Esophagus squamous epithelium (tissue), 5 donors: Measurements from ENCODE around the gene RAB11FIP5. TPM values are rescaled to one million over a fixed set of nuclear protein-coding genes. Genes with fewer than 3 reads are reported as not detected.
"Not testable (repeated sequence)": the region's sequence is repeated elsewhere in the genome, so short reads cannot be mapped to it uniquely, and the experiment has no call there.

Experiments
- DNase-seq: peaks from one replicate; lab custom pipeline; 2025; lab: John Stamatoyannopoulos, UW
- H3K27ac ChIP-seq, 4 donors: fragments of 200-600 bp; sonication (generic); one replicate each; pipeline ENCODE4 v1.5.1; 2016 to 2019; ENCODE audit warnings: mild to moderate bottlenecking in 1 of 4
- H3K27me3 ChIP-seq, 4 donors: fragments of 200-600 bp; sonication (generic); 1 replicate in 3 of 4; 2 replicates in 1 of 4; pipeline versions ENCODE4 v1.5.1 to v1.6.0; 2017 to 2021; ENCODE audit warnings: antibody characterized with exemption in 1 of 4
- H3K36me3 ChIP-seq, 3 donors: fragments of 200-600 bp; sonication (generic); one replicate each; pipeline ENCODE4 v1.5.1; 2016 to 2019
- H3K4me1 ChIP-seq, 3 donors: fragments of 200-600 bp; sonication (generic); one replicate each; pipeline ENCODE4 v1.5.1; 2017 to 2019
- H3K4me3 ChIP-seq, 4 donors: fragments of 200-600 bp; sonication (generic); 1 replicate in 3 of 4; 2 replicates in 1 of 4; pipeline ENCODE4 v1.5.1; 2016 to 2019; ENCODE audit warnings: mild to moderate bottlenecking in 2 of 4, moderate library complexity in 1 of 4
- H3K9me3 ChIP-seq, 3 donors: fragments of 200-600 bp; sonication (generic); one replicate each; pipeline ENCODE4 v1.5.1; 2016 to 2019
- POLR2A ChIP-seq, 4 donors: fragments of 450-650 bp; IDR thresholded peaks; one replicate each; pipeline ENCODE4 v1.6.1; 2017; ENCODE audit warnings: antibody characterized with exemption in 4 of 4, mild to moderate bottlenecking in 4 of 4, moderate library complexity in 3 of 4
- WGBS, 2 donors: methylation state at CpG; one replicate each; pipeline ENCODE4 v1.1.5; 2018; 5-methylcytosine and 5-hydroxymethylcytosine counted together
- intact Hi-C: fragments of 100-400 bp; cut with DNase I; formaldehyde crosslinking; loops from one replicate; pipeline ENCODE4 v1.15.0; 2022
- total RNA-seq, 4 donors: library from RNA; depleted of rRNA; stranded (reverse); fragments of >200 nt; gene quantifications; one replicate each; pipeline ENCODE4 v1.1.0, GENCODE V29; 2016
- TF ChIP-seq, protein P1 (sequence below), 6 experiments: fragments of 450-650 bp in 4 of 6; fragments of 200-600 bp in 2 of 6; sonication (generic) in 2 of 6; IDR thresholded peaks; one replicate each; pipeline ENCODE4 v1.5.1; 2016 to 2019; ENCODE audit warnings: antibody characterized with exemption in 6 of 6, mild to moderate bottlenecking in 4 of 6, moderate library complexity in 4 of 6
- donor health status: DM: yes; HTN: yes; CAD: no.

RAB11FIP5 gene
- total RNA-seq, 4 donors from 2014 or later, result 12.2 to 19.6 (median 16.6) TPM

DNA sequence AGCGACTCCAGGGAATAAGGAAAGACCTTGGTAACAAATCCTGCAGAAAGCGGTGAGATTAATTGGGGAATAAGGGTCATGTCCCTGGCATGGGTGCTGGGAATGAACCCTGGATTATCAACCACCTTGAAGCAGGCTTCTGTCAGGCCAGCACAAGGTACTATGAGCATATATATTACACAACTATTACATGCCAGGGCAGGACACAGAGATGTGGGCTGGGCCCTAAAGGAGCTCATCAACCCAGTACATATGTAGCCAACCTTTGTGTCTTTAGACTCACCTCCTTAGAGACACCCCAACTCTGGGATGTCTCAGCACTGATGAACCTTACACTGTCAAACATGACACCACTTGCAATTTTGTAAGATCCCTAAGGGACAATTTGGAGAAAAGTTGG, 44.6 kb downstream of the RAB11FIP5 start:
- no peak for DNase-seq
- 39 to 53% methylated on average over 2 of the region's 2 CpGs for WGBS, 2 donors
- Histone ChIP-seq H3K9me3 (no peaks in the 10 kb centered on the region), H3K4me1 (peaks cover 19 to 71% (median 47%) of the 10 kb centered on the region in 3 donors), H3K36me3 (no peaks in the 10 kb centered on the region), H3K27ac (peak overlapping the region; percentile 14 to 40 (median 22)), H3K27me3 (no peaks in the 10 kb centered on the region), H3K4me3 (no peak overlapping the region)
- TF ChIP-seq, protein P1, sequence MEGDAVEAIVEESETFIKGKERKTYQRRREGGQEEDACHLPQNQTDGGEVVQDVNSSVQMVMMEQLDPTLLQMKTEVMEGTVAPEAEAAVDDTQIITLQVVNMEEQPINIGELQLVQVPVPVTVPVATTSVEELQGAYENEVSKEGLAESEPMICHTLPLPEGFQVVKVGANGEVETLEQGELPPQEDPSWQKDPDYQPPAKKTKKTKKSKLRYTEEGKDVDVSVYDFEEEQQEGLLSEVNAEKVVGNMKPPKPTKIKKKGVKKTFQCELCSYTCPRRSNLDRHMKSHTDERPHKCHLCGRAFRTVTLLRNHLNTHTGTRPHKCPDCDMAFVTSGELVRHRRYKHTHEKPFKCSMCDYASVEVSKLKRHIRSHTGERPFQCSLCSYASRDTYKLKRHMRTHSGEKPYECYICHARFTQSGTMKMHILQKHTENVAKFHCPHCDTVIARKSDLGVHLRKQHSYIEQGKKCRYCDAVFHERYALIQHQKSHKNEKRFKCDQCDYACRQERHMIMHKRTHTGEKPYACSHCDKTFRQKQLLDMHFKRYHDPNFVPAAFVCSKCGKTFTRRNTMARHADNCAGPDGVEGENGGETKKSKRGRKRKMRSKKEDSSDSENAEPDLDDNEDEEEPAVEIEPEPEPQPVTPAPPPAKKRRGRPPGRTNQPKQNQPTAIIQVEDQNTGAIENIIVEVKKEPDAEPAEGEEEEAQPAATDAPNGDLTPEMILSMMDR (IDR thresholded peaks at IDR 0.05), result no peak
- TF ChIP-seq POLR2A (IDR thresholded peaks at IDR 0.05), result peak in 1 of 4 donors; percentile 14
- intact Hi-C loops, result no loop called here

DNA sequence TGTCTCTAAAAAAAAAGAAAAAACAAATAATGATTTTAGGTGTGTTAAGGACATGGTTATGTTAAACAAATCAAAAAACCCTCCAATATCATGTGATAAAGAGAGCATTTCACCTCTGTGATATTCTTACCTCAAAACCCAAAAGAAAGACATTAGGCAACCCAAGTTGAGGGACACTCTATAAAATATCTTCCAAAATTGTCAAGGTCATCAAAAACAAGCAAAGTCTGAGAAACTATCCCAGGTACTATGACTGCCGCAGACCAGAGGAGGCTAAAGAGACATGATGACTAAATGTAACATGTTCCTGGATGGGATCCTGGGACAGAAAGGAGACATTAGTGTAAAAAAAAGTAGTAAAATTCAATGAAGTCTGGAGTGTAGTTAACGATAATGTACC, 45.7 kb downstream of the RAB11FIP5 start:
- no peaks in the 10 kb centered on the region for H3K9me3 ChIP-seq
- 88 to 93% methylated on average over 2 of the region's 2 CpGs for WGBS, 2 donors
- intact Hi-C loops, result no loop called here

DNA sequence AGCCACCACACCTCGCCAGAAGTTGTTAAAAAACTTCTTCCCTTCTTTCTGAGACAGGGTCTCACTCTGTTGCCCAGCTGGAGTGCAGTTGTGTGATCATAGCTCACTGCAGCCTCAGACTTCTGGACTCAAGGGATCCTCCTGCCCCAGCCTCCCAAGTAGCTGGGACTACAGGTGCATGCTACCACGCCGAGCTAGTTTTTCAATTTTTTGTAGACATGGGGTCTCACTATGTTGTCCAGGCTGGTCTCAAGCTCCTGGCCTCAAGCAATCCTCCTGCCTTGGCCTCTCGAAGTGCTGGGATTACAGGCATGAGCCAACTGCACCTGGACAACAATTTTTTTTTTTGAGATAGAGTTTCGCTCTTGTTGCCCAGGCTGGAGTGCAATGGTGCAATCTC, 47.7 kb downstream of the RAB11FIP5 start:
- H3K4me1 ChIP-seq, result peaks cover 12 to 52% (median 39%) of the 10 kb centered on the region in 3 donors
- 93 to 100% methylated on average over 5 of the region's 5 CpGs for WGBS, 2 donors
- H3K27ac ChIP-seq, result peak overlapping the region in 3 of 4 donors; percentile 70 to 80 (median 79)
- intact Hi-C loops, H3K36me3 ChIP-seq, DNase-seq, H3K4me3 ChIP-seq, H3K9me3 ChIP-seq, H3K27me3 ChIP-seq: not testable (repeated sequence)

More for the DNA sequence above, 45.7 kb downstream of the RAB11FIP5 start:
- Histone ChIP-seq H3K27me3 (no peaks in the 10 kb centered on the region), H3K27ac (no peak overlapping the region), H3K4me1 (peaks cover 14 to 63% (median 43%) of the 10 kb centered on the region in 3 donors), H3K4me3 (no peak overlapping the region), H3K36me3 (no peaks in the 10 kb centered on the region)
- TF ChIP-seq POLR2A (IDR thresholded peaks at IDR 0.05), result no peak
- TF ChIP-seq, protein P1 (IDR thresholded peaks at IDR 0.05), result no peak
- DNase-seq, result no peak

DNA sequence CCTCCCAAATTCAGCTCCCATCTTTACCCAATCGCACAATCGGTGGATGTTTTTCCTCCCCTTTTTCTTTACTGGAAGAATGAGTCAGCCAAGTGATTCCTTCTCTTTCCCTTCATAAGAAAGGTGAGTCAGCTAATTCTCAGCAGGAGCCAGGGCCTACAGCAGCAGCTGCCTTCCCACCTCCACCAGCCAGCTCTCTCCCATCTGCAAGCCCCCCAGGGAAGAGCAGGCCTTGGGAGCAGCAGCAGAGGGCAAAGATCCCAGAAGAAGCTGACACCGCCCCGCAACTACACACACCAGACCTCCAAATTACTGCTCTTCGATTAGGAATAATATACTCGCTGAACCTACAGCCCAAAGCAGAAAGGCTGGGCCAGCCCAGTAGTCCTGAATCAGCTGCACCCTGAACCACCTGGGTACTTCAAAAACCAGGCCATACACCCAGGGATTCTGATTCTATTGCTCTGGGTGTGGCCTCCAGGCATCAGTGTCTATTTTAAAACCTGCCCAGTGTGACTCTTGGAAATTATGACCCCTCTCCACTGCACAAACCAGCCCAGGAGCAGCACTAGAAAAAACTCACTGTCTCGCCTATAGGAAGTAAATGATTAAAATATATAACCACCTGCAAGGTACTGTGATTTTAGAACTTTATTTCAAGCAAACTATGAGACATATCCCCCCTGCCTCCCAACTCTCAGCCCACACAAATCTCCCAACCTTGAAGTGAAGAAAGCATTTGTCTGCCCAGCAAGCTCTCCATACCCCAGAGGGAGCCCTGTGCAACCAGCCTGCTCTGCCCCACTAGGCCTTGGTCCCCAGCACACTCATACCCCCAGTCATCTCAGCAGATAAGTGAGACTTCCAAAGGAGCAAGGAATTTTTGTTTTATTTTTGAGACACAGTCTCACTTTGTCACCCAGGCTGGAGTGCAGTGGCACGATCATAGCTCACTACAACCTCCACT, 48.6 kb downstream of the RAB11FIP5 start:
- no peak overlapping the region for H3K4me3 ChIP-seq
- H3K27me3 ChIP-seq, result no peaks in the 10 kb centered on the region
- H3K4me1 ChIP-seq, result peaks cover 9 to 44% (median 30%) of the 10 kb centered on the region in 3 donors
- intact Hi-C loops, result no loop called here
- 47 to 75% methylated on average over 4 to 8 of the region's 8 CpGs for WGBS, 2 donors
- H3K36me3 ChIP-seq, result no peaks in the 10 kb centered on the region
- DNase-seq, result no peak
- H3K27ac ChIP-seq, result peak overlapping the region; percentile 45 to 80 (median 74)
- no peaks in the 10 kb centered on the region for H3K9me3 ChIP-seq
- TF ChIP-seq POLR2A (IDR thresholded peaks at IDR 0.05), result no peak
- TF ChIP-seq, protein P1 (IDR thresholded peaks at IDR 0.05), result no peak

DNA sequence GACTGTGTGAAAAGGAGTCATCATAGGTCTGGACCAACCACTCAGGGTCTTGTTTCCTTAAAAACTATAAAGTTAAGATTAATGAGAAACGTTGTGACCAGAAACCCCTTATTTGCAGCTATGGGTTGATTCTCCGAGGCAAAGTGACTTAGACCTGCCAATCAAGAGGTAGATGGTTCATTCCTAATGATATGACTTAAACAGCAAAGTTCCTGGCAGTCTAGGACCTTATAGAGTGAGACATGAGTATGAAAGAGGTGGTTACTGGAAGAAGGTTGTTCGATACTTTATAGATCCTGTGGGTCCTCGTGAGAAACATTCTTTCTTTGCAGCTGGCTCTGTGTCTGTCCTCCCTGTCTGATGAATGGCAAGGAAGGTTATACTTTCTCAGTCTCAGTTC, 49.3 kb downstream of the RAB11FIP5 start:
- Histone ChIP-seq H3K4me3 (no peak overlapping the region), H3K9me3 (no peaks in the 10 kb centered on the region), H3K27ac (peak overlapping the region in 3 of 4 donors; percentile 70 to 80 (median 79)), H3K4me1 (peaks cover 4 to 36% (median 23%) of the 10 kb centered on the region in 3 donors), H3K36me3 (peaks cover 0 to 1% (median 0%) of the 10 kb centered on the region in 3 donors), H3K27me3 (no peaks in the 10 kb centered on the region)
- intact Hi-C loops, result no loop called here
- WGBS, 2 donors, result 62 to 63% methylated on average over 4 of the region's 4 CpGs
- no peak for DNase-seq
- no peak for TF ChIP-seq POLR2A (IDR thresholded peaks at IDR 0.05)
- TF ChIP-seq, protein P1 (IDR thresholded peaks at IDR 0.05), result no peak
